ENCODE measurements around the gene MPC1. TPM values are rescaled to one million over a fixed set of nuclear protein-coding genes. Genes with fewer than 3 reads are reported as not detected.
"Not testable (repeated sequence)": the region's sequence is repeated elsewhere in the genome, so short reads cannot be mapped to it uniquely, and the experiment has no call there.

Gene MPC1
- total RNA-seq, 1 donor: 23.5 TPM

DNA sequence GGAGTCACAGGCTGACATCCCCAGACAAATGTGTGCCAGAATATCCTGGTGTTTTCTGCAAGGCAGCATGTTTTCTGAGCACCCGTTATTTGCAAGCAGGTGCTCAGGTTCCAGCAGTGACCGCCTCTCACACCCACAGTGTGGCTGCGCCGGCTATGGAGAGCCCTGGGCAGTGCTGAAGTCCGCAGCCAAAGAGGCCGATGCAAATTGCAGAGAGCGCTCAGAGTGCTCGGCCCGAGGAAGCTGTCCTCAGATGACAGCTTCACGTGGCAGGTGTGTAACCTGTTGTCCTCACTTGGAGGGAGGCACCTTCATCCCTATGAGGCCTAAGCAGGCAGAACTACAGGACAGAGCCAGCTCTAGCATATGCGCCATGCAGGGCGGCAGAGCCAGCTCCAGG lies 23.5 kb upstream of the MPC1 start:
- Histone ChIP-seq H3K27me3 (ENCODE audit: insufficient read depth, low read length) (no peaks in the 10 kb centered on the region), H2AFZ (ENCODE audit: low read length) (no peak overlapping the region), H3K9me3 (ENCODE audit: low read depth, low read length) (no peaks in the 10 kb centered on the region), H3K4me3 (ENCODE audit: insufficient read depth, low read length) (no peak overlapping the region), H3K79me2 (ENCODE audit: insufficient read depth, low read length) (no peaks in the 10 kb centered on the region), H3K36me3 (ENCODE audit: insufficient read depth, low read length) (peaks cover 5% of the 10 kb centered on the region), H3K27ac (ENCODE audit: low read depth, low read length) (no peak overlapping the region), H3K4me1 (ENCODE audit: insufficient read depth, low read length) (peaks cover 5% of the 10 kb centered on the region), H3K4me2 (ENCODE audit: insufficient read depth, low read length) (no peak overlapping the region), H4K20me1 (ENCODE audit: insufficient read depth, low read length) (no peaks in the 10 kb centered on the region)
- DNase-seq (ENCODE audit: insufficient read length, low spot score, missing footprints): no peak
- TF ChIP-seq CTCF (IDR thresholded peaks at IDR 0.05; ENCODE audit: extremely low read depth, low read depth, low read length): no peak

GRCh38 chr6:166405386-166405785 lies 22.6 kb upstream of the MPC1 start:
- Histone ChIP-seq H3K27ac (ENCODE audit: low read depth, low read length) (no peak overlapping the region), H4K20me1 (ENCODE audit: insufficient read depth, low read length) (no peaks in the 10 kb centered on the region), H2AFZ (ENCODE audit: low read length) (no peak overlapping the region), H3K27me3 (ENCODE audit: insufficient read depth, low read length) (no peaks in the 10 kb centered on the region), H3K36me3 (ENCODE audit: insufficient read depth, low read length) (peaks cover 5% of the 10 kb centered on the region), H3K4me3 (ENCODE audit: insufficient read depth, low read length) (no peak overlapping the region), H3K4me2 (ENCODE audit: insufficient read depth, low read length) (no peak overlapping the region), H3K9me3 (ENCODE audit: low read depth, low read length) (no peaks in the 10 kb centered on the region), H3K79me2 (ENCODE audit: insufficient read depth, low read length) (no peaks in the 10 kb centered on the region), H3K4me1 (ENCODE audit: insufficient read depth, low read length) (peaks cover 5% of the 10 kb centered on the region)
- DNase-seq (ENCODE audit: insufficient read length, low spot score, missing footprints): no peak
- no peak for TF ChIP-seq CTCF (IDR thresholded peaks at IDR 0.05; ENCODE audit: extremely low read depth, low read depth, low read length)

- no peaks in the 10 kb centered on the region for H3K9me3 ChIP-seq (ENCODE audit: low read depth, low read length)
- no peaks in the 10 kb centered on the region for H3K27me3 ChIP-seq (ENCODE audit: insufficient read depth, low read length)
- H3K4me2 ChIP-seq (ENCODE audit: insufficient read depth, low read length): no peak overlapping the region
- H3K36me3 ChIP-seq (ENCODE audit: insufficient read depth, low read length): no peaks in the 10 kb centered on the region
- TF ChIP-seq CTCF (IDR thresholded peaks at IDR 0.05; ENCODE audit: extremely low read depth, low read depth, low read length): no peak
- H2AFZ ChIP-seq (ENCODE audit: low read length): no peak overlapping the region
- H4K20me1 ChIP-seq (ENCODE audit: insufficient read depth, low read length): no peaks in the 10 kb centered on the region
- DNase-seq (ENCODE audit: insufficient read length, low spot score, missing footprints): peak; percentile 94
- H3K4me1 ChIP-seq (ENCODE audit: insufficient read depth, low read length): peaks cover 5% of the 10 kb centered on the region
- H3K27ac ChIP-seq (ENCODE audit: low read depth, low read length): no peak overlapping the region
- H3K79me2 ChIP-seq (ENCODE audit: insufficient read depth, low read length): no peaks in the 10 kb centered on the region
- no peak overlapping the region for H3K4me3 ChIP-seq (ENCODE audit: insufficient read depth, low read length)
Observed at GRCh38 chr6:166402582-166403277, 20.0 kb upstream of the MPC1 start.

DNA sequence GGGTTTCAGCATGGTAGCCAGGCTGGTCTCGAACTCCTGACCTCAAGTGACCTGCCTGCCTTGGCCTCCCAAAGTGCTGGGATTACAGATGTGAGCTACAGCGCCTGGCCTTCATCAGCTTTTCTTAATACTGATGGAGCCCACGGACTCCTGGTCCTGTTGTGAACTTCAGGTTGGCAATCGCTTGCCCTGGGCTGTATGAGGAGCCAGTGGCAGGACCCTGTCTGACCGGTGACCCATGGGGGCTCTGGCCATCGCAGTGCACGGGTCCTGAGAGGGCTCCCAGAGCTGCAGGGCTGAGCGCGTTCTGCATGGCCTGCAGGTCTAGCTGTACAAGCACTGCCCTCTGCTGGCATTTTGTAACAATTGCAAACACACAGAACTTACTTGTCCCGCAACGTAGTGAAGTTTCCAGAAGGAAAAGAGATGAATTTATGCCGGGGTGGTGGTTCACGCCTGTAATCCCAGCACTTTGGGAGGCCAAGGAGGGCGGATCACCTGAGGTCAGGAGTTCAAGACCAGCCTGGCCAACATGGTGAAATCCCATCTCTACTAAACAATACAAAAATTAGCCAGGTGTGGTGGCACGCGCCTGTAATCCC lies 18.0 kb upstream of the MPC1 start:
- H3K79me2 ChIP-seq (ENCODE audit: insufficient read depth, low read length); H3K4me1 ChIP-seq (ENCODE audit: insufficient read depth, low read length); H2AFZ ChIP-seq (ENCODE audit: low read length); H3K27me3 ChIP-seq (ENCODE audit: insufficient read depth, low read length); H3K27ac ChIP-seq (ENCODE audit: low read depth, low read length); H3K4me3 ChIP-seq (ENCODE audit: insufficient read depth, low read length); H3K9me3 ChIP-seq (ENCODE audit: low read depth, low read length); H3K36me3 ChIP-seq (ENCODE audit: insufficient read depth, low read length); H3K4me2 ChIP-seq (ENCODE audit: insufficient read depth, low read length); H4K20me1 ChIP-seq (ENCODE audit: insufficient read depth, low read length): not testable (repeated sequence)
- peak; percentile 69 for TF ChIP-seq CTCF (IDR thresholded peaks at IDR 0.05; ENCODE audit: extremely low read depth, low read depth, low read length)
- peak; percentile 95 for DNase-seq (ENCODE audit: insufficient read length, low spot score, missing footprints)
